Amniotic epithelial cell (primary cell): ENCODE data around the gene ATP13A2.
"Not testable (repeated sequence)": the region's sequence is repeated elsewhere in the genome, so short reads cannot be mapped to it uniquely, and the experiment has no call there.

Experiments
- DNase-seq: peaks from one replicate; pipeline ENCODE4 v3.0.0-alpha.2; 2010; ENCODE audit warnings: low read depth

ATP13A2 gene

DNA sequence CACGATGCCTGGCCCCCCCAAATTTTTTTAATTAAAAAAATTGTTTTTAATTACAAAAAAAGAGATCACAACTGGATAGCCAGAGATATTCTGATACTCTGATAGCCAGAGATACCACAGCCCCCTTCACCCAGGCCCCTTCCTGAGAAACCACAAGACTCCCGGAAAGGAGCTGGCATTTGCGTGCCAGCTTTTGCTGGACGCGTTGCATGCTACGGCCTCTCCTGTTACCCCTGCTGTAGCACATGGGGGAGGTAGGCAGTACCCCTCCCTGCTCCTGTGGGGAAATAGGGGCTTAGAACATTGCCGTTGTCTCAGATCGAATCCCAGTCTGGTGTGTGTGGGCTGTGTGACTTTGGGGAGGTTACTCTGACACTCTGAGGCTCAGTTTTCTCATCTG, 54.0 kb downstream of the ATP13A2 start:
- DNase-seq: no peak

DNA sequence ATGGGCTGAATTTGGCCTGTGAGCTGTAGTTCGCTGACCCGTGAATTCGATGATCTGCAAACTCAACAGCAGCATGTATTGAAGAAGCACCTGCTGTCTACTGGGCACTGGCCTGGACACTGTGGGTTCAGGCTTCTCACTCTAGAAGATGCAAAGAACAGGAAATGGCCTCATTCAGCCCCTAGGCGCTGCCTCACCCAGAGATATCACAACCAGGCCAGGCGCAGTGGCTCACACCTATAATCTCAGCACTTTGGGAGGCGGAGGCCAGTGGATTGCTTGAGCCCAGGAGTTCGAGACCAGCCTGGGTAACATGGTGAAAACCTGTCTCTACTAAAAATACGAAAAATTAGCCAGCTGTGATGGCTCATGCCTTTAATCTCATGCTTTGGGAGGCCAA, 55.0 kb downstream of the ATP13A2 start:
- DNase-seq: no peak

DNA sequence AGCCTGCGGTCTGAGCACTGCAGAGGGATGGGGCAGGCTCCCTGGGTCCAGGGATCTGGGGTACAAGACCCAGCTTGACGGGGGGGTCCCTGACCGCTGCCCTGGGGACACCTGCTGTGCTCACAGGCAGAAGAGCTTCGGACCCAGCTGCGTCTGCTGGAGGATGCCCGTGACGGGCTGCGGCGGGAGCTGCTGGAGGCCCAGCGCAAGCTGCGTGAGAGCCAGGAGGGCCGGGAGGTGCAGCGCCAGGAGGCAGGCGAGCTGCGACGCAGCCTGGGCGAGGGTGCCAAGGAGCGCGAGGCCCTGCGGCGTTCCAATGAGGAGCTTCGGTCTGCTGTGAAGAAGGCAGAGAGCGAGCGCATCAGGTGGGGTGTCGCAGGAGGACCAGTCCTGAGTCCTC, 56.5 kb downstream of the ATP13A2 start:
- no peak for DNase-seq

DNA sequence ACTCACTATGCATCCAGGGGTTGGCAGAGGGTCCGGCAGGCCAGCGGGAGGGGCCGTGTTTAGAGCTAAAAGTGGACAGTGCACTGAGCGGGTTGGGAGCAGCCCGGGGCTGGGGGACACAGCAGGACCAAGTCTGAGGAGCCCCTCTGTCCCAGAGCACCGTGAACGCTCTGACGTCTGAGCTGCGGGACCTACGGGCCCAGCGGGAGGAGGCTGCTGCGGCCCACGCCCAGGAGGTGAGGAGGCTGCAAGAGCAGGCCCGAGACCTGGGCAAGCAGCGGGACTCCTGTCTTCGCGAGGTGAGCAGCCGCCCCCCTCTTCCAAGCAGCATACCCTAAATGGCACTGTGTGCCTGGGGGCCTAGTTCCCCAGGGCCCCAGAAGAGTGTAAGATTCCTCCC, 57.1 kb downstream of the ATP13A2 start:
- no peak for DNase-seq

DNA sequence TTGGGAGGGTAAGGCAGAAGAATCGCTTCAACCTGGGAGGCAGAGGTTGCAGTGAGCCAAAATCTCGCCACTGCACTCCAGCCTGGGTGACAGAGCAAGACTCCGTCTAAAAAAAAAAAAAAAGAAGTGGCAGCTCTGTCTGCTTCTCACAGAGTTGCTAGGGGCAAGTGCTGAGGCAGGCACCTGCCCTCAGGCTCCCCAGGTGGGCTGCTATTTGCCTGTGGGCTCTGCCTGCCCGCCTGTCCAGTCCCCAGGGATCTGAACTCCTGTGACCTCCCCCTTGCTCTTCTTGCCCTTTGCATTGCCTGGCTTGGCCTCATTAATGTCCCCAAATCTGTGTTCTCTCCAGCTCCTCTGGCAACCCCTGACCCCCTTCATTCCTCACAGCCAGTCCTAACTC, 59.4 kb downstream of the ATP13A2 start:
- DNase-seq: not testable (repeated sequence)

DNA sequence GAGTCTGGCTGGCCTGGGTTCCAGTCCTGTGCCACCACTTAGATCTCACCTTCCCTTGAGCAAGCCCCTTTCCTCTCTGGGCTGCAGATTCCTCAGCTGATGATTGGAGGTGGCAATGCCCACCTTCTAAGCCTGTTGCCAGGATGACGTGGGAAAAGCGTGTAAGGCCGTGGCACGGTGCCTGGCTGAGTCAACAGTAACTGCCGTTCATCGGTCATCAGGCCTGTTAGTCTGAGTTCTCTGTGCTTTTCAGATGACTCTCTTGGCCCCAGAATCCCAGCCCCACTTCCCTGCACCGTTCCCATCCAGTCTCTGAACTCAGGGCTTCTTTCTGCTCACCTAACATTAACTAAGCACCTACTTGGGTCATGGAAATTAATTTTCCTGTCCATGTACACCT, 62.7 kb downstream of the ATP13A2 start:
- not testable (repeated sequence) for DNase-seq

DNA sequence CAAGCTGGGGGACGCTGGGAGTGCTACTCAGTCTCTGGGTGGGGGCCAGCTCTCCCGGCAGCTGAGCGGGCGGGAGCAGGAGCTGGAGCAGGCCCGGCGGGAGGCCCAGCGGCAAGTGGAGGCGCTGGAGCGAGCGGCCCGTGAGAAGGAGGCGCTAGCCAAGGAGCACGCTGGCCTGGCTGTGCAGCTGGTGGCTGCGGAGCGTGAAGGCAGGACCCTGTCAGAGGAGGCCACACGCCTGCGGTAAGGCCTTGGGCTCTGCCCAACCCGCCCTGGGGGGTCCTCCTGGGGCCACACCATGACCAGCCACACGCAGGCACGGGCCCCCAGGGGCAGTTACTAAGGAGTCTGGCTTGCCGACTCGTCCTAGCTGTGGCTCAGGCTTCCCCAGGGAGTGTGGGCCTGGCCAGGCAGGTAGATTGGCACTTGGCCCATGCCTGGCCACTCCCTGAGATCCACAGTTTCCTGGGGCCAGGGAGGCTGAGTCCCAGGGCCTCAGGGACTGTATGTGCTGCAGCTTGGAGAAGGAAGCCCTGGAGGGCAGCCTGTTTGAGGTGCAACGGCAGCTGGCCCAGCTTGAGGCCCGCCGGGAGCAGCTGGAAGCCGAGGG, 63.3 kb downstream of the ATP13A2 start:
- DNase-seq: not testable (repeated sequence)

DNA sequence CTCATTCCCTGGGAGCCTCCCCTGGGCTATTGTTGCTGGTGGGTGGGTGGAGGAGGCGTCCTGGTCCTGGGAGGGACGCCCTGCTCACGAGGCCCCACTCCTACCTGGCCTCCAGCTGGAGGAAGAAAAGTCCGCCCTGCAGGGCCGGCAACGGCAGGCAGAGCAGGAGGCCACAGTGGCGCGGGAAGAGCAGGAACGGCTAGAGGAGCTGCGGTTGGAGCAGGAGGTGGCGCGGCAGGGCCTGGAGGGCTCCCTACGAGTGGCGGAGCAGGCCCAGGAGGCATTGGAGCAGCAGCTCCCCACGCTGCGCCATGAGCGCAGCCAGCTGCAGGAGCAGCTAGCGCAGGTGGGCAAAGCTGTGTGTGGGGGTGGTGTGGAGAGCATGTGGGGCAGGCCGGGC, 65.1 kb downstream of the ATP13A2 start:
- DNase-seq: no peak

DNA sequence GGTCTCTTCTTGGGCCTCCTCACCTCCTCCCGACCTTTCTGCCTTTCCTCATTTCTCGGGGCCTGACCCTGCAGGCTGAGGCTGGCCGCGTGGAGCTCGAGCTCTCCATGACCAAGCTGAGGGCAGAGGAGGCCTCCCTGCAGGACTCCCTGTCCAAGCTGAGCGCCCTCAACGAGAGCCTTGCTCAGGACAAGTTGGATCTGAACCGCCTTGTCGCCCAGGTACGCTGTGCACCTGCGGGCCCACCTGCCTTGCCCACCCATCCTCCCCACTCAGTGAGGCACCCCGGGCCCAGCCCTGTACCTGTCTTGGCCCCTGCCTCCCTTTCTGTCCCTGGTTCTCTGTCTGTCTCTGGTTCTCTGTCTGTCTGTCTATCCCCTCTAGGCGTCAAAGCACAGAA, 65.5 kb downstream of the ATP13A2 start:
- DNase-seq: not testable (repeated sequence)

DNA sequence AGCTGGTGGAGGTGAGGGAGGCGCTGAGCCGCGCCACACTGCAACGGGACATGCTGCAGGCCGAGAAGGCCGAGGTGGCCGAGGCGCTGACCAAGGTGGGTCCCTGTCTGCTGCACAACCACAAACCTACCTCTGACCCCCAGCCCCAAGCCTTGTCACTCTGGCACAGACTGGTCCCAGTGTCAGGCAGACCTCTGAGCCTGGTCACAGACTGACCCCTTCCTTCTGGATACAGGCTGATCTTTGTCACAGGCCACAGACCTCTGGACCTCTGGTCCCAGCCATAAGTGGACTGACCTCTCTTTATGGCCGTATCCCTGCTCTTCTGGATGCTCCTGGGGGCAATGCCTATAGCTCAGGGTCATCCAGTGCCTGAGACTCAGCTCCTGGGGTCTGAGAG, 66.2 kb downstream of the ATP13A2 start:
- not testable (repeated sequence) for DNase-seq

DNA sequence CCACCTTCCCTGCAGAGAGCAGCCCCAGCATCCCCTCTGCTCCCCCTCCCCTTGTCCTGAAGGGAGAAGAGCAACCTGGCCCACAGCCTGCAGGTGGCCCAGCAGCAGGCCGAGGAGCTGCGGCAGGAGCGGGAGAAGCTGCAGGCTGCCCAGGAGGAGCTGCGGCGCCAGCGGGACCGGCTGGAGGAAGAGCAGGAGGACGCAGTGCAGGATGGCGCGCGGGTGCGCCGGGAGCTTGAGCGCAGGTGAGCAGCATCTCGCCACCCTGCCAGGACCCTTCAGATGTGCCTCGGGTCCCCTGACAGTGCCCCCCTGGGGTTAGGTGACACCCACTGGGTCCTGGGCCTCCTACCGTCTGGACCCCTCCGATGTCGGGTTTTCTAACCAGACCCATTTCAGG, 67.7 kb downstream of the ATP13A2 start:
- DNase-seq: no peak

DNA sequence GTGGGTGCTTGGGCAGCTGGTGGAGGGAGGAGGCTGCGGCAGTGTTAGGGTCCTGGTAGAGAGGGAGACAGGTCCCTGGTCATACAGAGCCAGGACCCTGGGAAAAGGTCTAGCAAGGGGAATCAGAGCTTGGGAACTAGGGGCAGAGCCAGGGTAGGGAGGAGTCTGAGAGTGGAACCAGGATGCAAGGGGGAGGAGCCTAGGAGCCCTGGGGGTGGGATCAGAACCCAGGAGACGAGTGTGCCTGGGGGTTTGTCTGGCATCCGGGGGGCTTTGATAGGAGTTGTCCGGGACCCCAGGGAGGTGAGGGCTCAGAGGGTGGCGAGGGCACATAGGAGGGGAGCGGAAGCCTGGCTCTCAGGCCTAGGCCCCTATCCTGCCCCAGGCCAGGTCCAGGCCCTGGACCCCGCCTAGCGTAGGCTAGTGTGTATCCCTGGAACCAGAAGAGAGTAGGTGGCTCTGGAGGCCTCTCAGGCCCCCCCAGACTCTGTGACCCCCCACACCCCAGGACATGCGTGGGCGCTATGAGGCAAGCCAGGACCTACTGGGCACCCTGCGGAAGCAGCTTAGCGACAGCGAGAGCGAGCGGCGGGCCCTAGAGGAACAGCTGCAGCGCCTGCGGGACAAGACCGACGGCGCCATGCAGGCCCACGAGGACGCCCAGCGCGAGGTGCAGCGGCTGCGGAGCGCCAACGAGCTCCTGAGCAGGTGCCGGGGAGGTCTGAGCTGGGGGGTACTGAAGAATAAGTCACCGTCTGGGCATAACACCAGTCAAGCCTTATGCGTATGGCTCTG, 72.1 kb downstream of the ATP13A2 start:
- DNase-seq: not testable (repeated sequence)

DNA sequence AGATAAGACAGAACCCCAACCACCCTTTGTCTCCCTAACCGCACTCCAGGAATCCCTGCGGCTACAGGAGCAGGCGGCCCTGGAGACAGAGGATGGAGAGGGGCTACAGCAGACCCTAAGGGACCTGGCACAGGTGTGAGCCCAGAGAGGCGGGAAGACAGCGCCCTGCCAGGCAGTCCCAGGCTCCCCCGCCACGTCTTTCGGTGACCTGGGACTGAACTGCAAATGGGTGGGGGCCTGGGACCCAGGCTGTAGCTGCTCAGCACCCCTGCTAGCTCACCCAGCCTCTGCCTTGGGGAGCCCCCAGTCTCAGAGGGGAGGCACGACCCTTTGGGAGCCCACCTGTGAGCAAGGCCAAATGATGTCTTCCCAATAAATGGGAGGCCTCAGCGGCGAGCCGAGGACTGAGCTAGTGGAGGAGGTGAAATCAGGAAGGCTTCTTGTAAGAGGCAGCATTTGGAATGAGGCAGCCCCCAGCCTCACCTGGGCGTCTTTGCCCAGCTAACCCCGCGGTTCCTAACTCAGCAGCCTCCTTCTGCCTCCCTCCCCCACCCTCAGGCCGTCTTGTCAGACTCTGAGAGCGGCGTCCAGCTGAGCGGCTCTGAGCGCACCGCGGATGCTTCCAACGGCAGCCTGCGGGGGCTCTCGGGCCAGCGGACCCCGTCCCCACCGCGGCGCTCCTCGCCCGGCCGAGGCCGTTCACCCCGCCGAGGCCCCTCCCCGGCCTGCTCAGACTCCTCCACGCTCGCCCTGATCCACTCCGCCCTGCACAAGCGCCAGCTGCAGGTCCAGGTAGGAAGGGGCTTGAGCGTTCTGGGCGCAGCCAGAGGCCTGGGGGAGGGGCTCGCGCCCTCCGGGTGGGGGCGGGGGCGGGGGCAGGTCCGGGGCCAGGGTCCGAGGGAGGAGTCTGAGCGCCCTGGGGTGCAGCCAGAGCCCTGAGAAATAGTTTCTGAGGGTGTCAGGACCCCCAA, 73.1 kb downstream of the ATP13A2 start:
- DNase-seq: no peak

DNA sequence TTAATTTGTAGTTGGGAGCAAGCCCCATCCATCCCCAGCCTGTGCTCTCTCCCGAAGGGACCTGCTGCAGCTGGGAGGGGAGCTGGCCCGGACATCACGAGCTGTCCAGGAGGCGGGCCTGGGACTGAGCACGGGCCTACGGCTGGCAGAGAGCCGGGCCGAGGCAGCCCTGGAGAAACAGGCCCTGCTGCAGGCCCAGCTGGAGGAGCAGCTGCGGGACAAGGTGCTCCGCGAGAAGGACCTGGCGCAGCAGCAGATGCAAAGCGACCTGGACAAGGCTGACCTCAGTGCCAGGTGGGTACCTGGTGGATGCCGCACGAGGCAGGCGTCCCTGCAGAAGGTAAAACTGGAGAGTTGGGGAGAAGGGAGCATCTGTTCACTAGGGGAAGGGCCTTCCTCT, 75.1 kb downstream of the ATP13A2 start:
- DNase-seq: not testable (repeated sequence)
